NCI-H2227 treated with DMSO at 0.1 percent for 48 hours (cell line): Measurements from ENCODE around the gene SAMD8.
"Not testable (repeated sequence)": the region's sequence is repeated elsewhere in the genome, so short reads cannot be mapped to it uniquely, and the experiment has no call there.

Experiments
- DNase-seq: peaks from one replicate; lab custom pipeline; 2025; lab: John Stamatoyannopoulos, UW

SAMD8 gene

DNA sequence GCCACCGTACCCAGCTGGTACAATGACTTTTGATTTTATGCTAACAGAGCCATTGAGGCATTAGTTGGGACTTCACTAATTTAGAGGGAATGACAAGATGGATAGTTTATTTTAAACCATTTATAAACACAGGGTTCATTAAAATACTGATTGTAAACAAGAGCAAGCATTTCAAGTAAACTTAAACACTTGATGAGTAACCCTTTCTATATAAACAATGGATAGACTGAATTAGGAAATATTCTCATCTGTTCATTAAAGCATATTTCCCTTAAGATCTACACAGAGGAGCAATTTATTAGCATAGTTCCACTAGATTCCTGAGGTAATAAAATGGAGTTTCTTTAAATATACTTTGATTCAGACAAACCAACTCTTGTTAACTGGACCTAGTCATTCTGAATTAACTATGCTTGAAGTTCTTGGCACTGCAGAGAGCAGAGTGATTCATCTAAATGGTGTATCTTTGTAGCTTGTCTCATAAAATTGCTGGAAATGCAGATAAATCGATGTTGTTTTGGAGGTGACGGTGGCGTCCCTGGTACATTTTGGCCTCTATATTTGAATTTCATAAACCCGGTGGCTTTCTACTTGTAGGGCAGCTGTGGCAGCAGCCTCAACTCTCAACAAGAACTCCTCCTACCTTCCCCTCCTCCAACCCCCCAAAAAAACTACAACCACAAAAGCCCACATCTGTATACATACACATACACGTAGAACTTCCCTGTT is 83.7 kb downstream of the SAMD8 start:
- no peak for DNase-seq

GRCh38 chr10:75197066-75197465 is 85.6 kb downstream of the SAMD8 start:
- DNase-seq = no peak

- no peak for DNase-seq
These were observed 86.5 kb downstream of the SAMD8 start for GRCh38 chr10:75197906-75198305.

DNA sequence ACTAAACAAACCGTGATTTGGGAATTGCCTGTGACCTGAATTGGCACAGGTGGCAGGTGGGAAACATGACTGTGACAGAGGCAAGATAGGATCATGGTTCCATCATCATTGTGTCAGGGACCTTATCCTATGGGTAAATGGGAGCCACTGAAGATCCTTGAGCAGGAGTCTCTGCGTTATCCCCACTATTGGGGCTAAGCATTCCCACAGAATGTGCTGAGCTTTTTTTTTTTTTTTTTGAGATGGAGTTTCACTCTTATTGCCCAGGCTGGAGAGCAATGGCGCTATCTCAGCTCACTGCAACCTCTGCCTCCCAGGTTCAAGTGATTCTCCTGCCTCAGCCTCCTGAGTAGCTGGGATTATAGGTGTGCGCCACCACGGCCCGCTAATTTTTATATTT is 88.5 kb downstream of the SAMD8 start:
- not testable (repeated sequence) for DNase-seq

DNA sequence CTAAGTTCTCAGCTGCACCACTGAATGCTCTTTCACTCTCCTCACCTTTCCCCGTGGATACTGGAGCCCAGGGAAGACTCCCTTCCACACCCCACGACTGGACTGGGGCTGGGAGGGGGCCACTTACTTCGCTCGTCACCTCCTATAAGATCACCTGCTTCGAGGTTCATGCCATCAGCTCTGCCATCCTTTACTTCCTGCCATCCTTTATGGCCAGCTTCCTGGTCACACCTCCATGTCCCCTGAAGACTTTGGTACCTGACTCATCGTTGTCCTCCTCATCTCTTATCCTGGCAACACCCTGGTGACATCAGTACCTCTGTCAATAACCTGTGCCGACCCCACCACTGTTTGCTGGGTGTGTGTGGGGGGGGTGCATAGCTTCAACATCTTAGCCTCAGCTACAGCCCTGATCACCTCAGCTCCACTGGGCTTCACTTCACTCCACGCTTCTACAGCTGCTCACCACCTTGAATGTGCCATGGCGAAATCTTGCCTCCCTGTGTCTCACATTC is 90.4 kb downstream of the SAMD8 start:
- DNase-seq = no peak

- DNase-seq = no peak
These were observed 91.0 kb downstream of the SAMD8 start for GRCh38 chr10:75202321-75203045.

DNA sequence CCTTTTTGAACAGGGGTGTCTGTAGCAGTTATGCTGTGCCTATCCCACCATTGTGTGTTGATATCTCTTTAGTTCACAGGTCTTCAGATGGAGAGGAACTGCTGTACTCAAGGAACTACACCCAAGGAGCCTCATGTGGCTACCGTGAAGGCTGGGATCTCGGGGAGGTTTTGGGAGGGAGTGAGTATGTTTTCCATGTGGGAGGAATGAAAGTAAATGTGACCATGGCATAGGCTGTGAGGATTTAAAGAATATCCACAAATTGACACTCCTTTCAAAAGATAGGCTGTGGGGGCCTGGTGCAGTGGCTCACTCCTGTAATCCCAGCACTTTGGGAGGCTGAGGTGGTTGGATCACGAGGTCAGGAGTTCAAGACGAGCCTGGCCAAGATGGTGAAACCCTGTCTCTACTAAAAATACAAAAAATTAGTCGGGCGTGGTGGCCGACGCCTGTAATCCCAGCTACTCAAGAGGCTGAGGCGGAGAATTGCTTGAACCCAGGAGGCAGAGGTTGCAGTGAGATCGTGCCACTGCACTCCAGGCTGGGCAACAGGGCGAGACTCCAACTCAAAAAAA is 91.7 kb downstream of the SAMD8 start:
- not testable (repeated sequence) for DNase-seq

GRCh38 chr10:75203724-75204123 is 92.3 kb downstream of the SAMD8 start:
- no peak for DNase-seq

- no peak for DNase-seq
These were observed 94.5 kb downstream of the SAMD8 start for GRCh38 chr10:75205908-75206307.

- DNase-seq = not testable (repeated sequence)
These were observed 95.2 kb downstream of the SAMD8 start for GRCh38 chr10:75206638-75207037.

DNA sequence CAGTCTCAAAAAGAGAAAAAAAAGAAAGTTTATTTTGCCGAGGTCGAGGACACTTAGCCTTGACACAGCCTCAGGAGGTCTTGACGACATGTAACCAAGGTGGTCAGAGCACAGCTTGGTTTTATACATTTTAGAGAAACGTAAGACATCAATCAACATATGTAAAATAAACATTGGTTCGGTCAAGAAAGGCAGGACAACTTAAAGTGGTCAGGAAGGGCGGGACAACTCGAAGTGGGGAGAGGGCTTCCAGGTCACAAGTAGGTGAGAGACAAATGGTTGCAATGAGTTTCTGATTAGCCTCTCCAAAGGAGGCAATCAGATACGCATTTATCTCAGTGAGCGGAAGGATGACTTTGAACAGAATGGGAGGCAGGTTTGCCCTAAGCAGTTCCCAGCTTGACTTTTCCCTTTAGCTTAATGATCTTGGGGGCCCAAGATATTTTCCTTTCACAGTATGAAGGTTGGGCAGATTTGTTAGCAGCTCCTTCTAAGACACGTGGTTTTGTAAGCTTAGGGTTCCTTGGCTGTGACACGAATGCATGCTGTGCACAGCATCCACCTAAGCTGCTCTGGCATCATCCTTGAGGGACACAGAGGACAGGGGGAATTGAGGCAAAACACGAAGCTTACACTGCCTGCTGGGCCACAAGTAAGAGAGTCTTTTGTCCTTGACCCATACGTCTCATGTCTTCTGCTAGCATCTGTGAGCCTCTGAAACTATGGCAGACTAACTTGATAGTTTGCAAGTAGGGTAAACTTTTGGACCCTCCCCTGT is 95.8 kb downstream of the SAMD8 start:
- no peak for DNase-seq

GRCh38 chr10:75207857-75208144 is 96.3 kb downstream of the SAMD8 start:
- no peak for DNase-seq

DNA sequence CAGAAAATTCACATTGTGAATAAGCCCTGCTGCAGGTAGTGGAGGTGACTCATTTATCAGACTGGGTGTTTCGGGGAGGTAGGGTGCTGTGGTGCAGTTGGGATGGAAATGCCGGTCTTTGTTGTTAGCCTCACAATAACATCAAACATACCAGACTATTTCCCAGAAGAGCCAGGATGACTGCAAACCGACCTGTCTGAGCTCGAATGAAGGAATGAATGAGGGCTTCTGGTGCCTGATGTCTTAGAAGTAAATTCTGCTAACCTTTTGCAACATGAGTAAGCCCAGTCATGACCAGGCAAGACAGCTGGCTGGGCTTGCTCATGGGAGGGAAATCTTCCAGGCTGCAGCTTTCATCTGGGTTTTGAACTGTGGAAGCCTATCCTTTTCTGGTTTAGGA is 96.7 kb downstream of the SAMD8 start:
- DNase-seq = no peak

DNA sequence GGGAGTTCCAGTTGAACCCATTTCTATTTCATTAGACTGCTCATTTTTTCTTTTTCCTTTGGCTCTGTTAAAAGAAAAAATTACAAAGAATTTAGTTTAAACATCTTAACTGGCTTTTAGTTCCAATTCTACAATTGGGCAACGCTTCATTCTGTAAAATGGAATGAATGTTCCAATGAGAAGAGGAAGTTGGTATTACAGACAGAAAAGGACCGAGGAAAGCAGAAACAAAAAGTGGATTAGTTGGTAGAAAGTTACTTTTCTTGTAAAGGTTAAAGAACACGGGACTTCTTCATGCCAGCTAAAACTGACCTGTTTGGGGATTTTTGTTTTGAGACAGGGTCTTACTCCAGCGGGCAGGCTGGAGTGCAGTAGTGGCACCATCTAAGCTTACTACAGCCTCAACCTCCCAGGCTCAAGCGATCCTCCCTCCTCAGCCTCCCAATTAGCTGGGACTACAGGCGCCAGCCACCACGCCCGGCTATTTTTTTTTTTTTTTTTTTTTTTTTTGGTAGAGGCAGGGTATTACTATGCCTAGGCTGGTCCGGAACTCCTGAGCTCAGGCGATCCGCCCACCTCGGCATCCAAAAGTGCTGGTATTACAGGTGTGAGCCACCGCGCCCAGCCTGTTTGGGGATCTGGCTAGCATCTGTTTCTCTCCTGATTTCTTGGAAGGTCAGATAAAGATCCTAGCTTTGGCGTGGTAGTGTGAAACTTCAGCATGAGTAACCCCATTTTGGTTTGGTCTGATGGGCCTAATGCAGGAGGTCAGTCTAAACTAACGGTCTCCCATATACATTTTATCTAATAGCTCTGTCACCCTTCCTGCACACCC is 97.8 kb downstream of the SAMD8 start:
- DNase-seq = no peak

GRCh38 chr10:75209921-75210281 is 98.4 kb downstream of the SAMD8 start:
- DNase-seq = peak; percentile 34

- peak; percentile 90 for DNase-seq
These were observed 99.0 kb downstream of the SAMD8 start, which contains the start of gene VDAC2 for GRCh38 chr10:75210282-75211006. VDAC2 (plus strand) TSS chr10:75210796; CDS start chr10:75211159, 363 bp downstream.

DNA sequence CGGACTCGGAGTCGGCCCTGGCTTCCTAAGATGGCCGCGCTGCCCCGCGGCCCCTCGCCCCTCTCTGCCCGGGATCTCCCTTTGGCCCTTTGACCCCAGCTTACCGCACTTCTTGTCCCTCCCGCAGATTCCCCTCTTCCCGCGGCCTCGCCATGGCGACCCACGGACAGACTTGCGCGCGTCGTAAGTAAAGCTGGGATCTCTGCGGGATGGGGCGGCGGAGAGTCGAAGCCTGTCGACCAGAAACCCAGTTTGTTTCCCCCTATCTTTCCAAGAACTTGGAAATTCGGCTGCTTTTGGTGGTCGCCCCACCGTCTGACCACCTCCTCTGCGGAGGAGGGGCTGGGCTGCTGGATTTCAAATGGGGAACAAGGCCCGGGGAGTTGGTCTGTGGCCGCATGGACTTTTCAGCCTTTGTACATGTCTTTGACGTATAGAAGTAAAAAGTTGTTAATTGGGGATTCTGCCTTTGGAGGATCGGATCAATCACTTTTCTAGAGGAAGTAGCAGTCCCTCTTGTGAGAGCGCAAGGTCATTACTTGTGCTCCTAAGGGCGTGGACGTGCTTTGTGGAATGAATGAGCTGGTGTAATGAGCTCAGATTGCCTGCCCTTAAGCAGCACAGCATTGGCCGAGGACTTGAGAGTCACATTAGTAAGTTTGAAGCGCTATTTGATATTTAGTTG is 99.7 kb downstream of the SAMD8 start:
- no peak for DNase-seq

DNA sequence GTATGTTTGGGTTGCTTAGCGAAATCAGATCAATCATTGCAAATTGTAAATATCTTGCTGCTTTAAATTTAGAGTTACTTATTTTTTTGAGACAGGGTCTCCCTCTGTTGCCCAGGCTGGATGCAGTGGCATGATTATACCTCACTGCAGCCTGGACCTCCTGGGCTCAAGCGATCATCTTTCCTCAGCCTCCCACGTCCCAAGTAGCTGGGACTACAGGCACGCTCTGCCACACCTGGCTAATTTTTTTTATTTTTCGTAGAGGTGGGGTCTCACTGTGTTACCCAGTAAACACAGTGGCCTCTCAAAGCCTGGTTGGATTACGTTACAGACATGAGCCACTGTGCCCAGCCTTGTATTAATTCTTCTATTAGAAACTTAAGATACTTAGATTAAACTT is 100.9 kb downstream of the SAMD8 start:
- no peak for DNase-seq

DNA sequence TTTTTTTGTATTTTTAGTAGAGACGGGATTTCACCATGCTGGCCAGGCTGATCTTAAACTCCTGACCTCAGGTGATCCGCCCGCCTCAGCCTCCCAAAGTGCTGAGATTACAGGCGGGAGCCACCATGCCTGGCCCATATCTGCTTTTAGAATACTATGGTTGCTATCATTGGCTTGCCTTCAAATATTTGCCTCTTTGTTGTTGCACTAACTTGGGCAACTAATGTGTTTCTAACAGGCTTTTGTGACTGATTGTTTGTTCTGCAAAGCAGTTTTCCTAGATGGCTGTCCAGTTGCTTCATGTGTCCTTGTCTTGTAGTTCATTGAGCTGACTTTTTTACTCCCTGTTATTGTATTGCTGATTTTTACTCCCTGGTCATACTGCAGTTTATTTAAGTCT is 108.8 kb downstream of the SAMD8 start:
- DNase-seq = no peak

DNA sequence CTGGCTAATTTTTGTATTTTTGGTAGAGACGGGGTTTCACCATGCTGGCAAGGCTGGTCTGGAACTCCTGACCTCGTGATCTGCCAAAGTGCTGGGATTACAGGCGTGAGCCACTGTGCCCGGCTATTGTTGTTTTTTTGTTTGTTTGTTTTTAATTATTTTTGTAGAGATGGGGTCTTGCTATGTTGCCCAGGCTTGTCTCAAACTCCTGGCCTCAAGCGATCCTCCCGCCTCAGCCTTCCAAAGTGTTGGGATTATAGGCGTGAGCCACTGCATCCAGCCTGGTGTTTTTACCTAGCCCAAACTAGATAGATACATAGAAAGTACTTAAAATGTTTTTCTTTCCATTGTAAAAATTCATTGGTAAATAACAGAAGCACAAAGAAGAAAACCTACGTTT is 110.0 kb downstream of the SAMD8 start:
- not testable (repeated sequence) for DNase-seq
